Activated naive CD8-positive, alpha-beta T cell treated with anti-CD3 and anti-CD28 coated beads, Interleukin-2, amount 50 U/mL, for 24 hours (primary cell): ENCODE results near the gene HDAC7.

Experiments used
- ATAC-seq: fragments of 150-1000 bp; cut with Tn5 transposase; one replicate; pipeline ENCODE4 v1.10.0; 2021
- DNase-seq: peaks from one replicate; pipeline ENCODE4 v3.0.0; 2021
- H3K27ac Mint-ChIP-seq: one replicate; pipeline ENCODE4 v1.8.0; 2021; ENCODE audit warnings: mild to moderate bottlenecking, mixed read lengths
- H3K27me3 Mint-ChIP-seq: one replicate; pipeline ENCODE4 v1.8.0; 2021; ENCODE audit warnings: mixed read lengths
- H3K36me3 Mint-ChIP-seq: one replicate; pipeline ENCODE4 v1.8.0; 2021; ENCODE audit warnings: low read depth, mixed read lengths
- H3K4me1 Mint-ChIP-seq: one replicate; pipeline ENCODE4 v1.8.0; 2021; ENCODE audit warnings: mixed read lengths
- H3K4me3 Mint-ChIP-seq: one replicate; pipeline ENCODE4 v1.8.0; 2021; ENCODE audit warnings: mild to moderate bottlenecking, moderate library complexity, mixed read lengths
- H3K9me3 Mint-ChIP-seq: one replicate; pipeline ENCODE4 v1.8.0; 2021; ENCODE audit warnings: mixed read lengths

Gene HDAC7

GRCh38 chr12:47735649-47736048, 84.1 kb downstream of the HDAC7 start:
- Mint-ChIP-seq H3K27ac (no peak overlapping the region), H3K4me3 (no peak overlapping the region), H3K36me3 (no peaks in the 10 kb centered on the region), H3K9me3 (no peaks in the 10 kb centered on the region), H3K27me3 (no peaks in the 10 kb centered on the region), H3K4me1 (peaks cover 12% of the 10 kb centered on the region)
- ATAC-seq (no peak), DNase-seq (no peak)

GRCh38 chr12:47734725-47735480, 84.8 kb downstream of the HDAC7 start:
- no peak overlapping the region for H3K4me3 Mint-ChIP-seq
- ATAC-seq (no peak), DNase-seq (no peak)
- peaks cover 6% of the 10 kb centered on the region for H3K4me1 Mint-ChIP-seq
- no peaks in the 10 kb centered on the region for H3K9me3 Mint-ChIP-seq
- no peaks in the 10 kb centered on the region for H3K36me3 Mint-ChIP-seq
- H3K27me3 Mint-ChIP-seq, result no peaks in the 10 kb centered on the region
- H3K27ac Mint-ChIP-seq, result no peak overlapping the region

DNA sequence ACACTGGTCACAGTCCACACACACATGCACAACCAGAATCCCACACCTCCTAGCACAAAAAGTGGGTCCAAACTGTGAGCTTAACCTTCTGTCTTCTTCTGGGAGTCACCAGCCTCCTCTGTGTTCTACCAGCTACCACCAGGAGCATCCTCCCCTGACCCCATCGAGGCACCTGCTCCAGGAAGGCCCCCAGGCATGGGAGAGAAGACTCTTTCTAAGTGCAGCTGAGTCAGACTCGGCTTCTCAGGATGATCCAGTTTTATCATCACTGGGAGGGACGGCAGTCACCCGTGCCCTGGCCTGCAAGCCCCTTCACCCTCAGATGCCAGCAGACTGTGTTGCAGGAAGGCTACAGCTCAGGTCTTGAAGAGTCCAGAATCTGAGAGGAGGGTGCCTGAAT, 86.6 kb downstream of the HDAC7 start:
- Mint-ChIP-seq H3K4me1 (no peaks in the 10 kb centered on the region), H3K36me3 (no peaks in the 10 kb centered on the region), H3K27me3 (no peaks in the 10 kb centered on the region), H3K9me3 (no peaks in the 10 kb centered on the region), H3K4me3 (no peak overlapping the region), H3K27ac (no peak overlapping the region)
- no peak for ATAC-seq
- DNase-seq, result no peak
